Aorta (tissue), 5 donors: Measurements from ENCODE around the gene LYPD4. TPM values are rescaled to one million over a fixed set of nuclear protein-coding genes. Genes with fewer than 3 reads are reported as not detected.
"Not testable (repeated sequence)": the region's sequence is repeated elsewhere in the genome, so short reads cannot be mapped to it uniquely, and the experiment has no call there.

Experiments used
- ATAC-seq: fragments of 200-7000 bp; cut with Tn5 transposase; one replicate; pipeline ENCODE4 v1.9.1; 2022; ENCODE audit warnings: moderate library complexity; ENCODE audit not compliant: low FRiP score
- DNase-seq, 2 donors: peaks; one replicate each; pipeline ENCODE4 v3.0.0-alpha.2; 2020
- H3K27ac ChIP-seq, 2 donors: one replicate each; pipeline ENCODE4 v1.5.1; 2013; ENCODE audit warnings: low read length in 2 of 2, mild to moderate bottlenecking in 2 of 2, moderate library complexity in 2 of 2, control low read depth in 1 of 2, inconsistent platforms in 1 of 2, low read depth in 1 of 2
- H3K27me3 ChIP-seq, 2 donors: one replicate each; pipeline ENCODE4 v1.6.1; 2013; ENCODE audit warnings: control low read depth in 1 of 2, low read length in 1 of 2, mild to moderate bottlenecking in 1 of 2, moderate library complexity in 1 of 2; ENCODE audit not compliant: insufficient read depth in 2 of 2, control insufficient read depth in 1 of 2
- H3K36me3 ChIP-seq, 2 donors: one replicate each; pipeline ENCODE4 v1.6.1; 2013; ENCODE audit warnings: control low read depth in 1 of 2, low read length in 1 of 2, mild to moderate bottlenecking in 1 of 2; ENCODE audit not compliant: insufficient read depth in 2 of 2, control insufficient read depth in 1 of 2
- H3K4me1 ChIP-seq, 2 donors: one replicate each; pipeline ENCODE4 v1.6.1; 2013; ENCODE audit warnings: low read length in 2 of 2, control low read depth in 1 of 2, mild to moderate bottlenecking in 1 of 2, moderate library complexity in 1 of 2; ENCODE audit not compliant: insufficient read depth in 2 of 2, control insufficient read depth in 1 of 2
- H3K4me3 ChIP-seq, 2 donors: one replicate each; pipeline ENCODE4 v1.5.1; 2013; ENCODE audit warnings: low read length in 2 of 2, control low read depth in 1 of 2, mild to moderate bottlenecking in 1 of 2
- H3K9me3 ChIP-seq: one replicate; pipeline ENCODE4 v1.6.1; 2013; ENCODE audit warnings: mild to moderate bottlenecking, low read length; ENCODE audit not compliant: control insufficient read depth
- WGBS, 2 donors: extraction: QIAGEN DNeasy Blood & Tissue Kit; methylation state at CpG; one replicate each; pipeline ENCODE4 v1.1.7; 2013; 5-methylcytosine and 5-hydroxymethylcytosine counted together
- intact Hi-C, 2 donors: fragments of 100-400 bp; cut with DNase I; formaldehyde crosslinking; loops; one replicate each; pipeline versions ENCODE4 v1.14.2 to v1.15.0; 2022
- microRNA-seq, 2 donors: library from miRNA; unstranded; fragments of <30 nt; microRNA quantifications; one replicate each; pipeline ENCODE4 v1.2.0, GENCODE V29; 2020
- polyA plus RNA-seq, 2 donors: library from polyadenylated mRNA; stranded (reverse); fragments of 200-250 nt; gene quantifications; one replicate each; pipeline ENCODE4 v1.2.3, GENCODE V29; 2013
- total RNA-seq, 2 donors: library from RNA; stranded (reverse); fragmentation: NEBNext Ultra II Directional; extraction: Animal tissue kit (Norgen Biotek cat#: 25700); gene quantifications; one replicate each; pipeline ENCODE4 v1.2.1, GENCODE V29; 2021
- donor health status: healthy with polysubstance abuse.
- donor health status: Bipolar disorder and iron deficiency.
- donor health status: DM: no; HTN: no; CAD: no.
- donor health status: DM: no; HTN: no; CAD: no.
- donor health status: DM: yes; HTN: yes; CAD: no.

LYPD4 gene
- total and polyA plus RNA-seq, 4 donors, result not detected

GRCh38 chr19:41788518-41788917 is 56.0 kb downstream of the LYPD4 start:
- no CpG with 5 or more reads among the region's 1 CpG for WGBS, 2 donors
- intact Hi-C loops, result not testable (repeated sequence)

More at GRCh38 chr19:41788518-41788917, 56.0 kb downstream of the LYPD4 start:
- H3K9me3 ChIP-seq, H3K27me3 ChIP-seq, H3K27ac ChIP-seq, H3K4me3 ChIP-seq, H3K36me3 ChIP-seq, DNase-seq, ATAC-seq, H3K4me1 ChIP-seq: not testable (repeated sequence)

Small RNA genes lying within 50 kb of the gene (microRNA-seq; reads per million reads assigned to microRNA genes)
- gene MIR6797, result 0 reads per million in 2 donors

Other genes starting within 250 kb of the LYPD4 start
- gene CEACAM4, start 217.6 kb downstream of the LYPD4 start, total RNA-seq, result 1 to 10 TPM in 1 of 2 donors, under 1 TPM in 1; 0.84 to 1.8 TPM
- gene CEACAM4, start 217.6 kb downstream of the LYPD4 start, polyA plus RNA-seq, result under 1 TPM in 1 of 2 donors, not detected in 1; 0.51 TPM
- gene CEACAM7, start 156.4 kb downstream of the LYPD4 start, total RNA-seq, result under 1 TPM in 1 of 2 donors, not detected in 1; 0.26 TPM
- 1 to 10 TPM in 1 of 2 donors, under 1 TPM in 1; 0.61 to 7.4 TPM for gene CEACAM7, start 156.4 kb downstream of the LYPD4 start, polyA plus RNA-seq
- 1 to 10 TPM in 1 of 2 donors, under 1 TPM in 1; 0.30 to 1.0 TPM for gene CEACAM5, start 136.1 kb downstream of the LYPD4 start, total RNA-seq
- gene CEACAM5, start 136.1 kb downstream of the LYPD4 start, polyA plus RNA-seq, result 1 to 10 TPM in 1 of 2 donors, under 1 TPM in 1; 0.67 to 9.4 TPM
- gene CEACAM6, start 89.2 kb downstream of the LYPD4 start, total RNA-seq, result under 1 TPM in 1 of 2 donors, not detected in 1; 0.33 TPM
- gene CEACAM6, start 89.2 kb downstream of the LYPD4 start, polyA plus RNA-seq, result 1 to 10 TPM in 1 of 2 donors, under 1 TPM in 1; 0.33 to 6.5 TPM
- under 1 TPM; 0.39 to 0.99 TPM for gene CEACAM3, start 48.1 kb downstream of the LYPD4 start, total RNA-seq
- gene CEACAM3, start 48.1 kb downstream of the LYPD4 start, polyA plus RNA-seq, result not detected
- gene DMRTC2, start 359 bp upstream of the LYPD4 start, total RNA-seq, result not detected
- not detected for gene DMRTC2, start 359 bp upstream of the LYPD4 start, polyA plus RNA-seq
- 1,000 to 10,000 TPM; 1,062 to 1,150 TPM for gene RPS19, start 15.6 kb upstream of the LYPD4 start, total RNA-seq
- gene RPS19, start 15.6 kb upstream of the LYPD4 start, polyA plus RNA-seq, result 1,000 to 10,000 TPM; 2,268 to 2,335 TPM
- gene CD79A, start 32.6 kb upstream of the LYPD4 start, total RNA-seq, result 1 to 10 TPM in 1 of 2 donors, under 1 TPM in 1; 0.96 to 1.3 TPM
- under 1 TPM; 0.49 to 0.63 TPM for gene CD79A, start 32.6 kb upstream of the LYPD4 start, polyA plus RNA-seq
- gene ARHGEF1, start 38.5 kb upstream of the LYPD4 start, total RNA-seq, result 100 to 1,000 TPM in 1 of 2 donors, 10 to 100 TPM in 1; 95.5 to 137 TPM
- gene ARHGEF1, start 38.5 kb upstream of the LYPD4 start, polyA plus RNA-seq, result 100 to 1,000 TPM in 1 of 2 donors, 10 to 100 TPM in 1; 29.8 to 163 TPM
- gene ERFL, start 83.8 kb upstream of the LYPD4 start, total RNA-seq, result under 1 TPM; 0.51 to 0.81 TPM
- gene ERFL, start 83.8 kb upstream of the LYPD4 start, polyA plus RNA-seq, result under 1 TPM in 1 of 2 donors, not detected in 1; 0.46 TPM
- gene RABAC1, start 114.6 kb upstream of the LYPD4 start, total RNA-seq, result 100 to 1,000 TPM; 175 to 198 TPM
- gene RABAC1, start 114.6 kb upstream of the LYPD4 start, polyA plus RNA-seq, result 100 to 1,000 TPM; 223 to 376 TPM
- gene ATP1A3, start 149.5 kb upstream of the LYPD4 start, total RNA-seq, result not detected
- under 1 TPM in 1 of 2 donors, not detected in 1; 0.38 TPM for gene ATP1A3, start 149.5 kb upstream of the LYPD4 start, polyA plus RNA-seq
- 10 to 100 TPM; 20.8 to 24.5 TPM for gene GRIK5, start 225.5 kb upstream of the LYPD4 start, total RNA-seq
- 10 to 100 TPM in 1 of 2 donors, 1 to 10 TPM in 1; 3.5 to 39.0 TPM for gene GRIK5, start 225.5 kb upstream of the LYPD4 start, polyA plus RNA-seq
- 10 to 100 TPM in 1 of 2 donors, 1 to 10 TPM in 1; 9.0 to 10.3 TPM for gene ZNF574, start 231.5 kb upstream of the LYPD4 start, total RNA-seq
- 1 to 10 TPM; 2.4 to 6.8 TPM for gene ZNF574, start 231.5 kb upstream of the LYPD4 start, polyA plus RNA-seq